Measurements from ENCODE around the gene ABCG1. TPM values are rescaled to one million over a fixed set of nuclear protein-coding genes. Genes with fewer than 3 reads are reported as not detected.

ABCG1 gene
- total and polyA plus RNA-seq, 2 donors (not counting 3 experiments of a cell fraction or from before 2014, with no cell fraction given): 6.7 to 19.6 TPM

GRCh38 chr21:42239556-42239955, 20.6 kb downstream of the ABCG1 start:
- H3K36me3 ChIP-seq (ENCODE audit: control insufficient read depth in 2 of 2, extremely low read depth in 1 of 2, insufficient read depth in 2 of 2, low read length in 2 of 2): no peaks in the 10 kb centered on the region
- ChIA-PET POLR2A (interaction anchor here (1.2 kb wide), 1 partner anchor 19 kb away, joined by 3 read pairs; no protein-coding TSS in a partner anchor), CTCF (interaction anchor here (1.3 to 3.7 kb wide), 5 partner anchors 10 to 94 kb away, joined by 3 to 37 read pairs (median 4); partner anchors contain the start of gene ABCG1)
- no peaks in the 10 kb centered on the region for H3K9me3 ChIP-seq (replicated peaks; ENCODE audit: control insufficient read depth, insufficient read depth, low read length)
- H2AFZ ChIP-seq (ENCODE audit: low read depth, low read length): no peak overlapping the region
- H3K4me3 ChIP-seq (replicated peaks in 1 of 3; ENCODE audit: insufficient read depth in 1 of 3, low read depth in 1 of 3, low read length in 3 of 3): no peak overlapping the region
- H3K79me2 ChIP-seq (ENCODE audit: control insufficient read depth, insufficient read depth, low read length): no peaks in the 10 kb centered on the region
- H3K4me2 ChIP-seq (ENCODE audit: insufficient read depth, low read length): no peak overlapping the region
- intact Hi-C loops (cut with micrococcal nuclease): no loop called here
- peaks cover 7% of the 10 kb centered on the region for H3K4me1 ChIP-seq (ENCODE audit: control insufficient read depth, extremely low read depth, insufficient read depth, low read length)
- TF ChIP-seq MYC (IDR thresholded peaks at IDR 0.05; ENCODE audit: low read depth, low read length) (no peak), POLR2A (IDR thresholded peaks at IDR 0.05; ENCODE audit: low read depth, low read length) (no peak)
- no peaks in the 10 kb centered on the region for H4K20me1 ChIP-seq (replicated peaks; ENCODE audit: control insufficient read depth, extremely low read depth, insufficient read depth, low read length)
- no peak overlapping the region for H3K9ac ChIP-seq (replicated peaks; ENCODE audit: extremely low read depth, insufficient read depth, low read length)
- H3K27me3 ChIP-seq (ENCODE audit: control insufficient read depth in 2 of 2, insufficient read depth in 2 of 2, low read length in 2 of 2): peaks cover 0 to 5% of the 10 kb centered on the region in 2 experiments
- no peak for DNase-seq (ENCODE audit: low read depth, low spot score)
- dilution Hi-C loops (cut with MboI; ENCODE audit: extremely low pct_ligation_motif_present, low sequenced_read_pairs): no loop called here
- H3K9me1 ChIP-seq (replicated peaks; ENCODE audit: control insufficient read depth, extremely low read depth, insufficient read depth, low read length): no peaks in the 10 kb centered on the region
- no TSS peak for BruUV-seq (replicated peaks)
- no peak for FAIRE-seq
- no peak overlapping the region for H3K27ac ChIP-seq (ENCODE audit: insufficient read depth, low read depth, low read length)

- no peak for DNase-seq (ENCODE audit: low read depth, low spot score)
- TF ChIP-seq MYC (IDR thresholded peaks at IDR 0.05; ENCODE audit: low read depth, low read length) (no peak), JUN (IDR thresholded peaks at IDR 0.05; ENCODE audit: borderline replicate concordance, insufficient read depth, insufficient read length, low read depth) (no peak), MAX (IDR thresholded peaks at IDR 0.05; ENCODE audit: insufficient read depth, insufficient read length) (no peak), FOS (IDR thresholded peaks at IDR 0.05; ENCODE audit: borderline replicate concordance, insufficient read depth, low read length) (no peak), POLR2A (IDR thresholded peaks at IDR 0.05; ENCODE audit: low read depth, low read length) (no peak), GATA2 (IDR thresholded peaks at IDR 0.05; ENCODE audit: insufficient read depth, insufficient read length, low read depth, low read length) (no peak), EZH2 (IDR thresholded peaks at IDR 0.05; ENCODE audit: borderline replicate concordance, low read depth, low read length, severe bottlenecking) (no peak)
- TF ChIP-seq, protein P1, sequence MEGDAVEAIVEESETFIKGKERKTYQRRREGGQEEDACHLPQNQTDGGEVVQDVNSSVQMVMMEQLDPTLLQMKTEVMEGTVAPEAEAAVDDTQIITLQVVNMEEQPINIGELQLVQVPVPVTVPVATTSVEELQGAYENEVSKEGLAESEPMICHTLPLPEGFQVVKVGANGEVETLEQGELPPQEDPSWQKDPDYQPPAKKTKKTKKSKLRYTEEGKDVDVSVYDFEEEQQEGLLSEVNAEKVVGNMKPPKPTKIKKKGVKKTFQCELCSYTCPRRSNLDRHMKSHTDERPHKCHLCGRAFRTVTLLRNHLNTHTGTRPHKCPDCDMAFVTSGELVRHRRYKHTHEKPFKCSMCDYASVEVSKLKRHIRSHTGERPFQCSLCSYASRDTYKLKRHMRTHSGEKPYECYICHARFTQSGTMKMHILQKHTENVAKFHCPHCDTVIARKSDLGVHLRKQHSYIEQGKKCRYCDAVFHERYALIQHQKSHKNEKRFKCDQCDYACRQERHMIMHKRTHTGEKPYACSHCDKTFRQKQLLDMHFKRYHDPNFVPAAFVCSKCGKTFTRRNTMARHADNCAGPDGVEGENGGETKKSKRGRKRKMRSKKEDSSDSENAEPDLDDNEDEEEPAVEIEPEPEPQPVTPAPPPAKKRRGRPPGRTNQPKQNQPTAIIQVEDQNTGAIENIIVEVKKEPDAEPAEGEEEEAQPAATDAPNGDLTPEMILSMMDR (IDR thresholded peaks at IDR 0.05; ENCODE audit: extremely low read depth in 1 of 2, insufficient read depth in 1 of 2, low read depth in 1 of 2, low read length in 2 of 2): no peak
- no peaks in the 10 kb centered on the region for H3K9me3 ChIP-seq (replicated peaks; ENCODE audit: control insufficient read depth, insufficient read depth, low read length)
- ChIA-PET CTCF (interaction anchor here (3.7 kb wide), 1 partner anchor 19 kb away, joined by 37 read pairs; no protein-coding TSS in a partner anchor), POLR2A (no interaction called here)
- peaks cover 3 to 7% of the 10 kb centered on the region in 2 experiments for H3K27me3 ChIP-seq (ENCODE audit: control insufficient read depth in 2 of 2, insufficient read depth in 2 of 2, low read length in 2 of 2)
- no TSS peak for BruUV-seq (replicated peaks)
- intact Hi-C loops (cut with micrococcal nuclease): no loop called here
- dilution Hi-C loops (cut with MboI; ENCODE audit: extremely low pct_ligation_motif_present, low sequenced_read_pairs): no loop called here
- H4K20me1 ChIP-seq (replicated peaks; ENCODE audit: control insufficient read depth, extremely low read depth, insufficient read depth, low read length): no peaks in the 10 kb centered on the region
- H3K4me1 ChIP-seq (ENCODE audit: control insufficient read depth, extremely low read depth, insufficient read depth, low read length): peaks cover 4% of the 10 kb centered on the region
- H3K4me3 ChIP-seq (replicated peaks in 1 of 3; ENCODE audit: insufficient read depth in 1 of 3, low read depth in 1 of 3, low read length in 3 of 3): no peak overlapping the region
- H3K9ac ChIP-seq (replicated peaks; ENCODE audit: extremely low read depth, insufficient read depth, low read length): no peak overlapping the region
- H3K36me3 ChIP-seq (ENCODE audit: control insufficient read depth in 2 of 2, extremely low read depth in 1 of 2, insufficient read depth in 2 of 2, low read length in 2 of 2): no peaks in the 10 kb centered on the region
- no peak overlapping the region for H2AFZ ChIP-seq (ENCODE audit: low read depth, low read length)
- no peak for FAIRE-seq
- H3K9me1 ChIP-seq (replicated peaks; ENCODE audit: control insufficient read depth, extremely low read depth, insufficient read depth, low read length): no peaks in the 10 kb centered on the region
- no peak overlapping the region for H3K27ac ChIP-seq (ENCODE audit: insufficient read depth, low read depth, low read length)
- no peak overlapping the region for H3K4me2 ChIP-seq (ENCODE audit: insufficient read depth, low read length)
- no peaks in the 10 kb centered on the region for H3K79me2 ChIP-seq (ENCODE audit: control insufficient read depth, insufficient read depth, low read length)
Measured at GRCh38 chr21:42239973-42240372, 21.0 kb downstream of the ABCG1 start.

Measured in endothelial cell of umbilical vein (primary cell).